CD4-positive, alpha-beta memory T cell (primary cell): ENCODE data around the gene GTPBP6. TPM values are rescaled to one million over a fixed set of nuclear protein-coding genes. Genes with fewer than 3 reads are reported as not detected.

Experiments used
- polyA plus RNA-seq, 2 donors: library from polyadenylated mRNA; unstranded; fragments of 300-500 nt; fragmentation: Illumina TruSeq; gene quantifications; one replicate each; pipeline ENCODE4 v1.2.3, GENCODE V29; 2021
- total RNA-seq, 2 experiments: library from RNA; stranded (reverse); gene quantifications; one replicate each; pipeline ENCODE4 v1.2.3, GENCODE V29; 2021

GTPBP6 gene
- total and polyA plus RNA-seq, 4 experiments from 2014 or later, result 34.8 to 79.3 (median 63.3) TPM

Other genes starting within 250 kb of the GTPBP6 start
- gene PLCXD1, start 37.4 kb downstream of the GTPBP6 start, total RNA-seq, result 10 to 100 TPM; 28.3 to 28.7 TPM
- 1 to 10 TPM; 3.1 to 8.4 TPM for gene PLCXD1, start 37.4 kb downstream of the GTPBP6 start, polyA plus RNA-seq
- 10 to 100 TPM; 42.3 to 45.2 TPM for gene PPP2R3B, start 68.1 kb upstream of the GTPBP6 start, total RNA-seq
- 1 to 10 TPM; 8.0 to 8.4 TPM for gene PPP2R3B, start 68.1 kb upstream of the GTPBP6 start, polyA plus RNA-seq